RWPE2 (cell line): Measurements from ENCODE around the gene DERL2.
"Not testable (repeated sequence)": the region's sequence is repeated elsewhere in the genome, so short reads cannot be mapped to it uniquely, and the experiment has no call there.

Experiments
- ATAC-seq: fragments of 200-7000 bp; cut with Tn5 transposase; 3 replicates; pipeline ENCODE4 v1.9.1; 2021; ENCODE audit warnings: low read depth
- DNase-seq: peaks from one replicate; pipeline ENCODE4 v3.0.0-alpha.2; 2020; ENCODE audit warnings: low spot score
- H3K27ac ChIP-seq: fragments of 450-650 bp; 2 replicates; pipeline ENCODE4 v1.5.1; 2017; ENCODE audit warnings: mild to moderate bottlenecking; ENCODE audit not compliant: poor library complexity, severe bottlenecking
- H3K27me3 ChIP-seq: fragments of 250-450 bp; sonication (Bioruptor Pico); 2 replicates; pipeline ENCODE4 v1.5.1; 2021; ENCODE audit warnings: mild to moderate bottlenecking, moderate library complexity; ENCODE audit not compliant: insufficient read depth, poor library complexity, severe bottlenecking
- H3K36me3 ChIP-seq: fragments of 250-450 bp; sonication (Bioruptor Pico); 2 replicates; pipeline ENCODE4 v1.5.1; 2020; ENCODE audit warnings: low read depth, mild to moderate bottlenecking, moderate library complexity
- H3K4me1 ChIP-seq: fragments of 250-450 bp; sonication (Bioruptor Pico); 2 replicates; pipeline ENCODE4 v1.5.1; 2021; ENCODE audit warnings: mild to moderate bottlenecking, moderate library complexity; ENCODE audit not compliant: insufficient read depth, poor library complexity, severe bottlenecking
- H3K4me3 ChIP-seq: fragments of 250-450 bp; sonication (Bioruptor Pico); 2 replicates; pipeline ENCODE4 v1.5.1; 2021; ENCODE audit warnings: mild to moderate bottlenecking, moderate library complexity; ENCODE audit not compliant: severe bottlenecking
- H3K9me3 ChIP-seq: fragments of 250-450 bp; sonication (Bioruptor Pico); 2 replicates; pipeline ENCODE4 v1.5.1; 2021; ENCODE audit warnings: mild to moderate bottlenecking, moderate library complexity; ENCODE audit not compliant: severe bottlenecking
- TF ChIP-seq, protein P1 (sequence below): fragments of 450-650 bp; IDR thresholded peaks from one replicate; pipeline ENCODE4 v1.5.1; 2017; ENCODE audit warnings: mild to moderate bottlenecking, moderate library complexity; ENCODE audit not compliant: poor library complexity, severe bottlenecking

DERL2 gene

DNA sequence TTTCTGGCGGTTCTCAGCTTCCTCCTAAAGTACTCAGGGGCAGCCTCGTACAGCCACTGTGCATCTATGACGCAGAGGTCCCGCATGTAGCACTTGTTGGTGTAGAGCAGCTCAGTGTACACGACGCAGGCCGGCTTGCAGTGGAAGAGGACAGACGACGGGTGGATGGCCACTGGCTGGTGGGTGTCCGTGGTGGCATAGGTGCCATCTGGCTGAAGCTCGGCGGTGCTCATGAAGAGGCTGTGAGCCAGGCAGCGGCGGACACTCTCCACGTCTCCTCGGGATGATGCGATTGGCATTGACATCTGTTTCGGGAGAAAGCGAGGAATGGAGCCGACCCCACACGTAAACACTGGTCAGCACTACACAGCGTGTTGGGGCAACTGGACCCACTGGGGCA lies 41.8 kb downstream of the DERL2 start:
- TF ChIP-seq, protein P1, sequence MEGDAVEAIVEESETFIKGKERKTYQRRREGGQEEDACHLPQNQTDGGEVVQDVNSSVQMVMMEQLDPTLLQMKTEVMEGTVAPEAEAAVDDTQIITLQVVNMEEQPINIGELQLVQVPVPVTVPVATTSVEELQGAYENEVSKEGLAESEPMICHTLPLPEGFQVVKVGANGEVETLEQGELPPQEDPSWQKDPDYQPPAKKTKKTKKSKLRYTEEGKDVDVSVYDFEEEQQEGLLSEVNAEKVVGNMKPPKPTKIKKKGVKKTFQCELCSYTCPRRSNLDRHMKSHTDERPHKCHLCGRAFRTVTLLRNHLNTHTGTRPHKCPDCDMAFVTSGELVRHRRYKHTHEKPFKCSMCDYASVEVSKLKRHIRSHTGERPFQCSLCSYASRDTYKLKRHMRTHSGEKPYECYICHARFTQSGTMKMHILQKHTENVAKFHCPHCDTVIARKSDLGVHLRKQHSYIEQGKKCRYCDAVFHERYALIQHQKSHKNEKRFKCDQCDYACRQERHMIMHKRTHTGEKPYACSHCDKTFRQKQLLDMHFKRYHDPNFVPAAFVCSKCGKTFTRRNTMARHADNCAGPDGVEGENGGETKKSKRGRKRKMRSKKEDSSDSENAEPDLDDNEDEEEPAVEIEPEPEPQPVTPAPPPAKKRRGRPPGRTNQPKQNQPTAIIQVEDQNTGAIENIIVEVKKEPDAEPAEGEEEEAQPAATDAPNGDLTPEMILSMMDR = no peak
- Histone ChIP-seq H3K4me1 (no peaks in the 10 kb centered on the region), H3K27me3 (no peaks in the 10 kb centered on the region), H3K36me3 (peaks cover 59% of the 10 kb centered on the region), H3K4me3 (no peak overlapping the region), H3K27ac (no peak overlapping the region), H3K9me3 (no peaks in the 10 kb centered on the region)
- DNase-seq (no peak), ATAC-seq (no peak)

DNA sequence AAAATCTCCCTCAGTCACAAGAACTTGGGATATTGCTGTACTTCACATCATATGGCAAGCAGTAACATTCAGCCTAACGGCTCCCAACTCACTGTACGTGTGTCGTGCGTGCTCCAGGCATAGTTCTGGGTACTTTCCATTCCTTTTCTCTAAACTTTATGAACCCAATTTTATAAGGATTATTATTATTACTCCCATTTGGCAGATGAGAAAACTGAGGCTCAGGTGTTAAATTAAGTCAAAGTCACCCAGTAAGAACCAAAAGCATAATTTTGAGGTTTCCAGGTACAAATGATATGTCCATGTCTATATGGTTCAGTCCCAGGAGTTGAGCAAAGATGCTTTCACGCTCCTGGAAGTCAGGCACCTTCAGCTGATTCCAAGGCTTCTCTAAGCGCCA lies 42.2 kb downstream of the DERL2 start:
- TF ChIP-seq, protein P1 = no peak
- no peaks in the 10 kb centered on the region for H3K9me3 ChIP-seq
- H3K36me3 ChIP-seq = peaks cover 54% of the 10 kb centered on the region
- H3K4me3 ChIP-seq = no peak overlapping the region
- ATAC-seq = no peak
- no peak overlapping the region for H3K27ac ChIP-seq
- DNase-seq = no peak
- H3K27me3 ChIP-seq = no peaks in the 10 kb centered on the region
- no peaks in the 10 kb centered on the region for H3K4me1 ChIP-seq

DNA sequence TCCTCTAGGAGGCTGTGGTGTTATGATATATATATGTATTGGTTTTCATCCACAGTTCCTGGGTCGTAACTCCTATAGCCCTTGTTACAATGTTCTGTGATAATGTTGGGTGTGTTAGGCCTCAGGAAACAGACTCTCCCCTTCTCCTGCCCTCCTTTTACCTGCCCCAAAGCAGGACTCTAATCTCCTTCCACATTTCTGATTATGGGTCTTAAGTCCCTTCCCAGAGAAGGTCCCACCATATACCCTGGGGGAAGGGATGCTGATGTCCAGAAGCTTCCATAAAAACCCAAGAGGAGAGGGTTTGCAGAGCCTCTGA lies 46.6 kb downstream of the DERL2 start:
- ATAC-seq (no peak), DNase-seq (no peak)
- Histone ChIP-seq H3K9me3 (no peaks in the 10 kb centered on the region), H3K36me3 (peaks cover 53% of the 10 kb centered on the region), H3K27me3 (no peaks in the 10 kb centered on the region), H3K4me1 (peaks cover 7% of the 10 kb centered on the region), H3K27ac (no peak overlapping the region), H3K4me3 (peak overlapping the region; percentile 80)
- TF ChIP-seq, protein P1 = no peak

DNA sequence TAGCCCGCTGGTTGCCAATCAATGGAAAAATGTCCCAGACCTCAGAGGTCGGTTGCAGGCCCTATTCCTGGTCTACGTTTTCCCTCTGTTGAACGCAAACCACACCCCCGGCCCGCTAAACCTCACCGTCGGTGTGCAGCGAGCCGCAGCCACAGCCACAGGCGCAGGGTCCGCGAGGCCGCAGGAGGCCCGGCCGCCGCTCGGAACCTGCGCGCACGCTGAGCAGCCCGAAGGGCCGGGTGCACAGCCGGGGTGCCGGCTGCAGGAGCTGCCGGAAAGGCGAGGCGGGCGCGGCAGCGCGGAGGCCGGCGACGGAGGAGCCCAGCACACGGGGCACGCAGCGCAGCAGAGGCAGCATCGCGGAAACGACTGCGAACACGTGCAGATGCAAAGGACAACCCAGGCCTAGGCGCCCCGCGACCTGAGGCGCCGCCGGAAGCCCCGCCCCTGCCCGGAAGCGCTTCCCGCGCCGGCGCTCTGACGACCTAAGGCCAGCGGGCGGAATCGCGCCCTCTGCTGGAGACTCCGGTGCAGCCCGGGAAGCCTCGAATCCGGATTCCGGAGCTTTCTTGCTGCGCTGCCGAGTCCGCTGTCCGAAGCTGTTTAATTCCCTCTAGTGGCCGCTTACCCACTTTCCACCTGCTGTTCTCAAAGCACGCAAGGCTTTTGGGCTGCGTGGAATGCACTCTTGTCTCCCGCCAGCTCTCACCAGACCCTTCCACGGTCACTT lies 47.1 kb downstream of the DERL2 start, which contains the start of gene C1QBP:
Gene C1QBP, minus strand, starts transcription at position 440 of the 730 bp plus-strand sequence. Its CDS starts 82 bp downstream, at position 358.
- Histone ChIP-seq H3K4me1 (peaks cover 7% of the 10 kb centered on the region), H3K9me3 (no peaks in the 10 kb centered on the region), H3K27ac (peak within 1 kb of the TSS; percentile 59), H3K4me3 (peak within 1 kb of the TSS; percentile 80), H3K27me3 (no peaks in the 10 kb centered on the region), H3K36me3 (peaks cover 50% of the 10 kb centered on the region)
- TF ChIP-seq, protein P1 = peak; percentile 98
- peak; percentile 80 for ATAC-seq
- peak; percentile 80 for DNase-seq

DNA sequence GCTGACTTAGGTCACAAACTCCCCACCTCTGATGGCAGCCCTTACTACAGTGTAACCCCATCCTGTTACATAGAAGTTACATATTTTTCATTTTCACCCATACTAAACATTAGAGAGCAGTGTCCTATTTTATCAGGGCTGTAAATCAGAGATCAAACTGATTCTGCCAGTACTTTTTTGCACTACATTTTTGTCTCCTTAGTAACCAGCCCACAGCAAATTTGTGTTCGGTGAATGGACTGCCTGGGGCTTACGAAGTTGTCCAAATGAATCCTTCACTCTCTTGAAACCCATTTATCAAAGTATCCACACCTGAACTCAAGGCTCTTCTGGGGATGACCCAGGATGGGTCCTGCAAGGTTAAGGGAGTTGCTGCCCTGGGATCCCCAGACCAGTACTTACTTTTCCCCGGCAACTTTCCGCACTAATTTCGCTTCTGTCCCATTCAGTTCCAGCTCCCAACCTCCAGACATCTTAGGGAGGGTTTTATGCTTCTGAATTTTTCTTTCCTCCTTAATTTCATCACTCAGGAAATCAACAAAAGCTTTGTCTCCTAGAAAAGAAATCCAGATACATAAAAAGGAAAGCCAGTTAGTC lies 48.2 kb downstream of the DERL2 start:
- DNase-seq (no peak), ATAC-seq (peak; percentile 42)
- Histone ChIP-seq H3K4me1 (peaks cover 7% of the 10 kb centered on the region), H3K36me3 (peaks cover 53% of the 10 kb centered on the region), H3K4me3 (peak overlapping the region; percentile 80), H3K27ac (peak overlapping the region; percentile 59), H3K9me3 (no peaks in the 10 kb centered on the region), H3K27me3 (no peaks in the 10 kb centered on the region)
- TF ChIP-seq, protein P1 = no peak

DNA sequence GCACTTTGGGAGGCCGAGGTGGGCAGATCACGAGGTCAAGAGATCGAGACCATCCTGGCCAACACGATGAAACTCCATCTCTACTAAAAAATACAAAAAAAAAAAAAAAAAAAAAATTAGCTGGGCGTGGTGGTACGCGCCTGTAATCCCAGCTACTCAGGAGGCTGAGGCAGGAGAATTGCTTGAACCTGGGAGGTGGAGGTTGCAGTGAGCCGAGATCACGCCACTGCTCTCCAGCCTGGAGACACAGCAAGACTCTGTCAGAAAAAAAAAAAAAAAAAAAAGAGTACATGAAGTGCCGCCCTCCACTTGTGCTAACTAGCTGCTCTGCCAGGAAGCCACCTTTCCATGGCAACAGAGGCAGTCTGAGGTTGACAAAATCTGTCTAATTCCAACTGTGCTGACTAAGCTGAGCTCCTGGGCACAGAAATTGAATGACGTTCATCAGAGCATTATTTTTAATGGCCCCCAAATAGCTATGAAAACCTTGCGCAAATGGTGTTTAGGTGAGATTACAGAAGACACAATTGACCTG lies 50.1 kb downstream of the DERL2 start:
- not testable (repeated sequence) for H3K4me3 ChIP-seq, DNase-seq, H3K27me3 ChIP-seq, ATAC-seq, H3K9me3 ChIP-seq, H3K27ac ChIP-seq
- Histone ChIP-seq H3K36me3 (peaks cover 65% of the 10 kb centered on the region), H3K4me1 (peaks cover 11% of the 10 kb centered on the region)
